ENCODE data around the gene CPXM1.
"Not testable (repeated sequence)": the region's sequence is repeated elsewhere in the genome, so short reads cannot be mapped to it uniquely, and the experiment has no call there.

CPXM1 gene

GRCh38 chr20:2820896-2821869 is 20.8 kb upstream of the CPXM1 start:
- no peak for DNase-seq (ENCODE audit: low read depth)

GRCh38 chr20:2820084-2820895 is 19.9 kb upstream of the CPXM1 start:
- no peak for DNase-seq (ENCODE audit: low read depth)

GRCh38 chr20:2817891-2818595 is 17.6 kb upstream of the CPXM1 start:
- no peak for DNase-seq (ENCODE audit: low read depth)

GRCh38 chr20:2817341-2817726 is 16.9 kb upstream of the CPXM1 start:
- no peak for DNase-seq (ENCODE audit: low read depth)

GRCh38 chr20:2816583-2817340 is 16.3 kb upstream of the CPXM1 start:
- no peak for DNase-seq (ENCODE audit: low read depth)

GRCh38 chr20:2816030-2816582 is 15.7 kb upstream of the CPXM1 start, which contains the start of gene TMEM239:
Gene TMEM239, plus strand, starts transcription at chr20:2816364. Its CDS starts 191 bp downstream, at chr20:2816555.
- no peak for DNase-seq (ENCODE audit: low read depth)

GRCh38 chr20:2815242-2815900 is 14.9 kb upstream of the CPXM1 start:
- no peak for DNase-seq (ENCODE audit: low read depth)

GRCh38 chr20:2814587-2815051 is 14.2 kb upstream of the CPXM1 start, which contains the start of gene C20orf141:
Gene C20orf141, plus strand, starts transcription at chr20:2814987. Its CDS starts 198 bp downstream, at chr20:2815185.
- DNase-seq (ENCODE audit: low read depth): no peak

GRCh38 chr20:2814076-2814475 is 13.6 kb upstream of the CPXM1 start:
- no peak for DNase-seq (ENCODE audit: low read depth)

GRCh38 chr20:2812189-2812588 is 11.8 kb upstream of the CPXM1 start:
- DNase-seq (ENCODE audit: low read depth): no peak

- DNase-seq (ENCODE audit: low read depth): no peak
Measured at GRCh38 chr20:2809690-2810089, 9.3 kb upstream of the CPXM1 start.

- DNase-seq (ENCODE audit: low read depth): not testable (repeated sequence)
Measured at GRCh38 chr20:2807929-2808328, 7.5 kb upstream of the CPXM1 start.

GRCh38 chr20:2807019-2807418 is 6.6 kb upstream of the CPXM1 start:
- DNase-seq (ENCODE audit: low read depth): no peak

- DNase-seq (ENCODE audit: low read depth): no peak
Measured at GRCh38 chr20:2806351-2806701, 5.9 kb upstream of the CPXM1 start.

GRCh38 chr20:2805689-2806350 is 5.4 kb upstream of the CPXM1 start:
- no peak for DNase-seq (ENCODE audit: low read depth)

- DNase-seq (ENCODE audit: low read depth): no peak
Measured at GRCh38 chr20:2804852-2805688, 4.6 kb upstream of the CPXM1 start.

- DNase-seq (ENCODE audit: low read depth): no peak
Measured at GRCh38 chr20:2804041-2804828, 3.8 kb upstream of the CPXM1 start.

- DNase-seq (ENCODE audit: low read depth): no peak
Measured at GRCh38 chr20:2801286-2801728, 880 bp upstream of the CPXM1 start.

All from activated T-cell treated with anti-CD3 and anti-CD28 coated beads for 1 hour (primary cell).